Fibroblast of skin of left quadriceps (primary cell): ENCODE results near the gene TSEN15.
"Not testable (repeated sequence)": the region's sequence is repeated elsewhere in the genome, so short reads cannot be mapped to it uniquely, and the experiment has no call there.

ENCODE experiments used
- DNase-seq, 2 experiments: peaks; one replicate each; pipeline ENCODE4 v3.0.0-alpha.2; 2013; ENCODE audit warnings: low read depth in 2 of 2

The TSEN15 gene

GRCh38 chr1:184031409-184032107 is 20.0 kb upstream of the TSEN15 start:
- DNase-seq = no peak

GRCh38 chr1:184032306-184032929 is 19.1 kb upstream of the TSEN15 start:
- no peak for DNase-seq

GRCh38 chr1:184032930-184033418 is 18.6 kb upstream of the TSEN15 start:
- no peak for DNase-seq

- DNase-seq = no peak
Measured at GRCh38 chr1:184033711-184034167, 17.8 kb upstream of the TSEN15 start.

GRCh38 chr1:184034761-184035379 is 16.7 kb upstream of the TSEN15 start:
- no peak for DNase-seq

GRCh38 chr1:184035719-184036516 is 15.6 kb upstream of the TSEN15 start:
- DNase-seq = no peak

GRCh38 chr1:184036517-184036949 is 15.0 kb upstream of the TSEN15 start:
- DNase-seq = no peak

GRCh38 chr1:184037849-184038591 is 13.5 kb upstream of the TSEN15 start:
- DNase-seq = no peak

GRCh38 chr1:184039126-184039525 is 12.4 kb upstream of the TSEN15 start:
- DNase-seq = no peak

GRCh38 chr1:184041731-184042130 is 9.8 kb upstream of the TSEN15 start:
- DNase-seq = no peak

GRCh38 chr1:184043315-184043714 is 8.2 kb upstream of the TSEN15 start:
- not testable (repeated sequence) for DNase-seq

GRCh38 chr1:184044603-184045376 is 6.7 kb upstream of the TSEN15 start:
- no peak for DNase-seq

GRCh38 chr1:184047541-184047940 is 4.0 kb upstream of the TSEN15 start:
- DNase-seq = not testable (repeated sequence)

- no peak for DNase-seq
Measured at GRCh38 chr1:184048561-184049240, 2.8 kb upstream of the TSEN15 start.

GRCh38 chr1:184049291-184049690 is 2.2 kb upstream of the TSEN15 start:
- no peak for DNase-seq

GRCh38 chr1:184049836-184050468 is 1.6 kb upstream of the TSEN15 start:
- DNase-seq = no peak

- DNase-seq = no peak
Measured at GRCh38 chr1:184050636-184051035, 894 bp upstream of the TSEN15 start.

- DNase-seq = no peak
Measured at GRCh38 chr1:184051138-184051484, 419 bp upstream of the TSEN15 start.

- no peak for DNase-seq
Measured at GRCh38 chr1:184052194-184052559, 647 bp downstream of the TSEN15 start.

GRCh38 chr1:184052750-184053149 is 1.2 kb downstream of the TSEN15 start:
- no peak for DNase-seq
